ENCODE results near the gene RHBDF1.

Gene RHBDF1

DNA sequence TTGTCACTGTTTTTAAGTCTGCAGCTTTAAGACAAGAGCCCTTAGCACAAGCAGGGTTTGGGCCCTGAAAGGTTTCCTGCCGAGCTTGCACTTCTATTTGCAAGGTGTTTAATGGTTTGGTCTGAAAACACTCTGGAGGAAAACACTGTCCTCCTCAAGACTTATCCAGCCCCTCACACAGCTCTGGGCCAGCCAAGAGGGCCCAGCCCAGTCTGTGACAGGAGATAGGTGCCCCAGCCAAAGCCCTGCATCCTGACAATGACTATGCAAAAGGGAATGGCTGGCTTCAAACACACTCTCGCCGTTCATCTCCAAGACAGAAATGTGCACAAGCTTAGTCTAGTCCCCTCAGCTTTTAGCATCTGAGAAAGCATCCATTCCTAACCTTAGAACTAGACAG is 32.5 kb upstream of the RHBDF1 start:
- in situ Hi-C loops (cut with MboI; ENCODE audit: low pct_unique_long_range_greater_than_20kb, low sequenced_read_pairs, unreplicated experiment) = no loop called here
- TF ChIP-seq, protein P1, sequence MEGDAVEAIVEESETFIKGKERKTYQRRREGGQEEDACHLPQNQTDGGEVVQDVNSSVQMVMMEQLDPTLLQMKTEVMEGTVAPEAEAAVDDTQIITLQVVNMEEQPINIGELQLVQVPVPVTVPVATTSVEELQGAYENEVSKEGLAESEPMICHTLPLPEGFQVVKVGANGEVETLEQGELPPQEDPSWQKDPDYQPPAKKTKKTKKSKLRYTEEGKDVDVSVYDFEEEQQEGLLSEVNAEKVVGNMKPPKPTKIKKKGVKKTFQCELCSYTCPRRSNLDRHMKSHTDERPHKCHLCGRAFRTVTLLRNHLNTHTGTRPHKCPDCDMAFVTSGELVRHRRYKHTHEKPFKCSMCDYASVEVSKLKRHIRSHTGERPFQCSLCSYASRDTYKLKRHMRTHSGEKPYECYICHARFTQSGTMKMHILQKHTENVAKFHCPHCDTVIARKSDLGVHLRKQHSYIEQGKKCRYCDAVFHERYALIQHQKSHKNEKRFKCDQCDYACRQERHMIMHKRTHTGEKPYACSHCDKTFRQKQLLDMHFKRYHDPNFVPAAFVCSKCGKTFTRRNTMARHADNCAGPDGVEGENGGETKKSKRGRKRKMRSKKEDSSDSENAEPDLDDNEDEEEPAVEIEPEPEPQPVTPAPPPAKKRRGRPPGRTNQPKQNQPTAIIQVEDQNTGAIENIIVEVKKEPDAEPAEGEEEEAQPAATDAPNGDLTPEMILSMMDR (IDR thresholded peaks at IDR 0.05; ENCODE audit: extremely low read depth, insufficient read depth, missing control alignments) = no peak
- DNase-seq (ENCODE audit: low spot score) = no peak

DNA sequence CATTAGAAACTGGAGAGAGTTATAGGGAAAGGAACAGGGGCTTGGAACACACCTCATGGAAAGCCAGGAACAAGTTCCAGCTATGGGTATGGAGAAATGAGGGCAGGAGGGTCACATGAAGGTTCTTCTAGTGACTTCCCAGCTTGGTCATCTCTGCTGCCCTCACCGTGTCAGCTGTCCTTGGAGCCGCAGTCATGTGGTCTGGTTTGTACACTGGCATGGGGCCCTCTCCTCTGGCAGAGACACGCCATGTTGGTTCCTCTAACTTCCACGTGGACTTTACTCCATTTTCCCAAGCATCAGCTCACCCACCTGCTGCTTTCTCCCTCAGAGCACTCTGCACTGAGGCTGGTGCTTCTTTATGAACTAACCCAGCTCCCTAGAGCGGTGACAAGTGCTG is 31.9 kb upstream of the RHBDF1 start:
- in situ Hi-C loops (cut with MboI; ENCODE audit: low pct_unique_long_range_greater_than_20kb, low sequenced_read_pairs, unreplicated experiment) = no loop called here
- no peak for DNase-seq (ENCODE audit: low spot score)
- TF ChIP-seq, protein P1 (IDR thresholded peaks at IDR 0.05; ENCODE audit: extremely low read depth, insufficient read depth, missing control alignments) = no peak

DNA sequence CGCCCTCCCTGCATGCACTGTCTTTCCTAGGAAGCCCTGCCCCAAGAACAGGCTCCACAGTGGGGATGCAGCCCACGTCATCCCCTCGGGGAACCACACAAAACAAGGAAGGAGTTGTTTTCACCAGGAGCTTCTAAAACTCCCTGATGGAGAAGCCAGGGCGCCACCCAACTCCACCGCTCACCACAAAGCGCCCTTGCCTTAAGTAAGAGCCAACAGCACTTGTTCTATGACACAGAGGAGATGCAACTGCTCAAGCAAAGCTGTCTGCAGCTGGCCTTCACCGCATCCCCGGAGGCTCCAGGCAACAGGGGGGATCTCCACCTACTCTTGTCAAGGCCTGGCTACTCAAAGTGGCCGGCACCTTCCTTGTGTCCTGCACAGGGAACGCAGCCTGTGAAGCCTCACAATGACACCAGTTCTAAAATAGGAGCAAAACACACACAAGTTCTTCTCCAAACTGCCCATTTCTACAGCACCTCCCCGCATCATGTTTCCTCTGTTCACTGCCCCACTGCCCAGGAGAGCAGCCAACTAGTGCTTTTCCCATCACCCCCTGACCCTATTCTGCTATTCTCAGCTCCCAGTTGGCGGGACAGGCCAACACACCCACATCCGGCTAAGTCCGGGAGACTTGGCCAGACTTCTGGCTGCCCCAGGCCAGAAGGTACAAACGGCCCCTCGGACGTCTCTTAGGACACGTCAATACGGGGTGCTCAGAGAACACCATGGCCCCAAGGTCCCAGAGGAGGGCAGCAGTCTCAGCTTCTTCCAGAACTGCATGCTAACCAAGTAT is 29.8 kb upstream of the RHBDF1 start:
- in situ Hi-C loops (cut with MboI; ENCODE audit: low pct_unique_long_range_greater_than_20kb, low sequenced_read_pairs, unreplicated experiment) = no loop called here
- DNase-seq (ENCODE audit: low spot score) = no peak
- TF ChIP-seq, protein P1 (IDR thresholded peaks at IDR 0.05; ENCODE audit: extremely low read depth, insufficient read depth, missing control alignments) = no peak

DNA sequence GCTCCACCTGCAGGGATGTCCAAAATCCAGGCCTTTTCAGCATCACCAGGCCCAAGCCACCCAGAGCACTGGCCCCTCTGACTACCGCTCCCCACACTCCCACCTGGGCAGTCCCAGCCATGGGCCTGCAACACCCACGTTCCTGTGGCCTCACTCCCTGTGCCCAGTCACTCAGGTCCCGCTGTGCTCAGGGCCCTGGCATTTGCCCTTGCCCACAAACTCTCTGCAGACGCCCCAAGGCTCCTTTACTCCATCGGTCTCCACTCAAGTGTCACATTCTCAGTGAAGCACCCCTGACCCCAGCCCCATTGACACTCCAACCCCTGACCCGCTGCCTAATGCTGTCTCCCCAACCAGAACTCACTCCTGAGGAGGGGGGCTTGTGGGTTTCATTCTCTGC is 29.2 kb upstream of the RHBDF1 start:
- in situ Hi-C loops (cut with MboI; ENCODE audit: low pct_unique_long_range_greater_than_20kb, low sequenced_read_pairs, unreplicated experiment) = no loop called here
- DNase-seq (ENCODE audit: low spot score) = no peak
- TF ChIP-seq, protein P1 (IDR thresholded peaks at IDR 0.05; ENCODE audit: extremely low read depth, insufficient read depth, missing control alignments) = no peak

DNA sequence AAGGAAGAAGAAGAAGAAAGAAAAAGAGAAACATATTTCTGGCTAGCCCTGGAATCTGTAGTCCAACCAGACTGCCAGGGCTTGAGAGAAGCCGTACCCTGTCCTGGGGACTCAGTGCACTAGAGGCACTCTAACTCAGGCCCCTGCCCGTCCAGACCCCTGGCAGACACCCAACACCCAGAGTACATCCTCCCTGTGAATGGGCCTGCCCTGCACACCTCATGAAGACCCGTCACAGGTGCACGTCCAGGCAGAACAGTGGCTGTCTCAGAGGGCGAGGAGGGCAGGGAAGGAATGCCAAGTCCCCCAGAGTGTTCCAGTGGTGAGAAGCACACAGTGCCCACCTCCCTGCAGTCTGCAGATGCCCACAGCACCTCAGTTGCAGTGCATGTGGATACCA is 28.6 kb upstream of the RHBDF1 start:
- TF ChIP-seq, protein P1 (IDR thresholded peaks at IDR 0.05; ENCODE audit: extremely low read depth, insufficient read depth, missing control alignments) = no peak

DNA sequence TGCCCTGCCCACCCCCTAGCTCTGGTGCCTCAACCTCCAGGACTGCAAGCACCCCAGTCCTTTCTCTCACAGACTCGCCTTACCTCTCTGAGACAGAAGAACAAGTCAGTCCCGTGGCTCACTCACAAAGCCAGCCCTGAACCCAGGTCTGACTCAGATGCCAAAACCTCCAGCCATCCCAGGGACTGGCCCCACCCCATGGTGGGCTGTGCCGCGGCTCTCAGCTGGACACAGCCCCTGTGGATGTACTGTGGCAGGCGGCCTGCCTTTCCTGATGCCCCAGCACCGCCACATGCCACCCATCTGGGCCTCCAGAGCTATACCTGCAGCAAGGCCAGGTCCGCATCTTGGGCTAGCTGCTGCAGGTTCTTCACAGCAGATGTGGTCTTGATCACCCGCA is 25.4 kb upstream of the RHBDF1 start:
- in situ Hi-C loops (cut with MboI; ENCODE audit: low pct_unique_long_range_greater_than_20kb, low sequenced_read_pairs, unreplicated experiment) = no loop called here
- TF ChIP-seq, protein P1 (IDR thresholded peaks at IDR 0.05; ENCODE audit: extremely low read depth, insufficient read depth, missing control alignments) = no peak
- DNase-seq (ENCODE audit: low spot score) = no peak

More for the DNA sequence above, 28.6 kb upstream of the RHBDF1 start:
- no peak for DNase-seq (ENCODE audit: low spot score)
- in situ Hi-C loops (cut with MboI; ENCODE audit: low pct_unique_long_range_greater_than_20kb, low sequenced_read_pairs, unreplicated experiment) = no loop called here

All from GM13977 (cell line).